Measurements from ENCODE around the gene GART. TPM values are rescaled to one million over a fixed set of nuclear protein-coding genes. Genes with fewer than 3 reads are reported as not detected.

The GART gene
- total and polyA plus RNA-seq, 2 of the 8 experiments (the other 6 are each of a cell fraction or from before 2014, with no cell fraction given) = 23.1 to 231 TPM

- no peaks in the 10 kb centered on the region for H3K23me2 ChIP-seq (ENCODE audit: low read depth, low read length)
- DNase-seq (ENCODE audit: low read depth in 1 of 2, low spot score in 2 of 2) (no peak), FAIRE-seq (no peak)
- no peak overlapping the region for H4K91ac ChIP-seq (replicated peaks; ENCODE audit: insufficient read length, low read length)
- H4K5ac ChIP-seq (ENCODE audit: insufficient read length, low read depth, low read length) = no peak overlapping the region
- no peak overlapping the region for H2BK5ac ChIP-seq (ENCODE audit: low read depth, low read length)
- peaks cover 16% of the 10 kb centered on the region for H3K79me1 ChIP-seq (ENCODE audit: low read depth, low read length)
- no peak overlapping the region for H3K27ac ChIP-seq (ENCODE audit: low read depth, low read length)
- H2BK20ac ChIP-seq (ENCODE audit: low read length) = no peak overlapping the region
- no peak overlapping the region for H3K4me2 ChIP-seq (ENCODE audit: insufficient read depth in 1 of 2, low read depth in 2 of 2, low read length in 2 of 2)
- H3K4me3 ChIP-seq (ENCODE audit: extremely low read depth in 1 of 4, insufficient read depth in 2 of 4, low read depth in 3 of 4, low read length in 4 of 4) = no peak overlapping the region
- H3K4me1 ChIP-seq (replicated peaks in 1 of 4; ENCODE audit: control insufficient read depth in 3 of 4, insufficient read depth in 4 of 4, low read length in 3 of 4) = no peaks in the 10 kb centered on the region
- H2AFZ ChIP-seq (ENCODE audit: low read length) = no peak overlapping the region
- peaks cover 38 to 50% of the 10 kb centered on the region in 2 experiments for H4K20me1 ChIP-seq (replicated peaks in 1 of 2; ENCODE audit: control insufficient read depth in 1 of 2, insufficient read depth in 2 of 2, low read length in 2 of 2)
- 96% methylated on average over 12 of the region's 12 CpGs; no CpG with 5 or more reads in 1 of the 2 experiments for WGBS, 2 experiments (ENCODE audit: extremely low coverage in 1 of 2, insufficient coverage in 1 of 2, insufficient read length in 1 of 2, insufficient replicate concordance in 2 of 2, low coverage in 1 of 2, low lambda C conversion rate in 2 of 2, missing lambda C conversion rate in 1 of 2)
- H3K27me3 ChIP-seq (replicated peaks in 1 of 4; ENCODE audit: control insufficient read depth in 3 of 4, extremely low read depth in 1 of 4, insufficient read depth in 3 of 4, low read length in 3 of 4) = no peaks in the 10 kb centered on the region
- H2BK15ac ChIP-seq (ENCODE audit: low read length) = no peak overlapping the region
- H3K23ac ChIP-seq (ENCODE audit: insufficient read length) = no peak overlapping the region
- peaks cover 55 to 97% of the 10 kb centered on the region in 2 experiments for H3K79me2 ChIP-seq (ENCODE audit: control insufficient read depth in 1 of 2, insufficient read depth in 2 of 2, low read length in 2 of 2)
- H3K9me3 ChIP-seq (ENCODE audit: insufficient read depth in 2 of 2, low read depth in 1 of 2, low read length in 1 of 2) = no peaks in the 10 kb centered on the region
- no peak overlapping the region for H2BK12ac ChIP-seq (ENCODE audit: low read depth, low read length)
- H3K56ac ChIP-seq (replicated peaks; ENCODE audit: insufficient read length, low read depth, low read length) = no peak overlapping the region
- peaks cover 54 to 96% (median 82%) of the 10 kb centered on the region in 4 experiments for H3K36me3 ChIP-seq (ENCODE audit: control insufficient read depth in 2 of 4, insufficient read depth in 4 of 4, low read length in 3 of 4)
- no peak overlapping the region for H2AK5ac ChIP-seq (ENCODE audit: low read depth, low read length)
- H3K18ac ChIP-seq (ENCODE audit: extremely low read depth, low read length) = no peak overlapping the region
- no peak overlapping the region for H3K14ac ChIP-seq (ENCODE audit: insufficient read length)
- no peak overlapping the region for H2BK120ac ChIP-seq (replicated peaks; ENCODE audit: low read depth, low read length)
- H3K4ac ChIP-seq (replicated peaks; ENCODE audit: insufficient read length, low read depth, low read length) = no peak overlapping the region
- H3K9ac ChIP-seq (replicated peaks in 1 of 4; ENCODE audit: extremely low read depth in 1 of 4, low read depth in 3 of 4, low read length in 3 of 4) = no peak overlapping the region
- ChIA-PET POLR2A (ENCODE audit: partially characterized antibody) (interaction anchor here (2.8 to 3.0 kb wide), 2 partner anchors 11 to 15 kb away, joined by 11 to 25 read pairs; partner anchors contain the start of genes GART and SON), CTCF (ENCODE audit: partially characterized antibody) (no interaction called here)
- no peak overlapping the region; the same call in 1 of the 2 replicates for H4K8ac ChIP-seq (ENCODE audit: extremely low read depth, insufficient read depth, low read length)
- TF ChIP-seq SP1 (IDR thresholded peaks at IDR 0.05; ENCODE audit: low read depth, low read length) = no peak
- no peak for TF ChIP-seq SAP30 (IDR thresholded peaks at IDR 0.05; ENCODE audit: insufficient read depth, insufficient replicate concordance, low read length)
- no peak for TF ChIP-seq E2F6 (IDR thresholded peaks at IDR 0.05)
- TF ChIP-seq FOSL1 (IDR thresholded peaks at IDR 0.05; ENCODE audit: insufficient read depth, low read depth, low read length) = no peak
- no peak for TF ChIP-seq TBP (IDR thresholded peaks at IDR 0.05; ENCODE audit: low read depth, low read length)
- no peak for TF ChIP-seq CTCF (IDR thresholded peaks at IDR 0.05; ENCODE audit: control extremely low read depth in 1 of 3, insufficient read depth in 1 of 3, low read depth in 1 of 3, low read length in 3 of 3)
- TF ChIP-seq CBX5 (IDR thresholded peaks at IDR 0.05; ENCODE audit: low read depth, low read length) = no peak
- TF ChIP-seq POLR2AphosphoS5 (IDR thresholded peaks at IDR 0.05; ENCODE audit: low read depth, low read length) = no peak
- no peak for TF ChIP-seq CEBPB (IDR thresholded peaks at IDR 0.05; ENCODE audit: low read depth, low read length)
- no peak for TF ChIP-seq SP4 (IDR thresholded peaks at IDR 0.05; ENCODE audit: low read length)
- TF ChIP-seq BACH1 (IDR thresholded peaks at IDR 0.05; ENCODE audit: low read length) = no peak
These were observed 11.2 kb upstream of the GART start for GRCh38 chr21:33552999-33553598.
